ENCODE measurements around the gene TUT4. TPM values are rescaled to one million over a fixed set of nuclear protein-coding genes. Genes with fewer than 3 reads are reported as not detected.

TUT4 gene
- total RNA-seq, 1 donor from 2014 or later, result 139 TPM

- Histone ChIP-seq H3K4me3 (no peak overlapping the region), H3F3A (ENCODE audit: low read depth) (no peaks in the 10 kb centered on the region), H3K4me2 (no peak overlapping the region), H2AFZ (replicated peaks) (no peak overlapping the region), H3K4me1 (no peaks in the 10 kb centered on the region), H4K20me1 (ENCODE audit: low read depth) (no peaks in the 10 kb centered on the region), H3K27ac (no peak overlapping the region), H3K9me3 (ENCODE audit: low read depth) (no peaks in the 10 kb centered on the region), H3K9ac (no peak overlapping the region), H3K79me2 (ENCODE audit: low read depth) (no peaks in the 10 kb centered on the region), H3K27me3 (no peaks in the 10 kb centered on the region), H3K36me3 (peaks cover 5% of the 10 kb centered on the region)
- DNase-seq (ENCODE audit: low spot score), result no peak
- no peak for TF ChIP-seq EZH2 (IDR thresholded peaks at IDR 0.05)
- no peak for TF ChIP-seq EZH2phosphoT487 (IDR thresholded peaks at IDR 0.05)
- no peak for TF ChIP-seq CTCF (IDR thresholded peaks at IDR 0.05)
- Mint-ChIP-seq H3K27ac (no peak overlapping the region), H3K9me3 (no peaks in the 10 kb centered on the region), H3K4me3 (no peak overlapping the region), H3K4me1 (no peaks in the 10 kb centered on the region), H3K27me3 (ENCODE audit: insufficient read depth, low read depth) (no peaks in the 10 kb centered on the region), H3K36me3 (peaks cover 24% of the 10 kb centered on the region)
Observed at GRCh38 chr1:52444463-52444862, 108.4 kb downstream of the TUT4 start.

GRCh38 chr1:52439976-52440375 is 112.9 kb downstream of the TUT4 start:
- TF ChIP-seq EZH2 (IDR thresholded peaks at IDR 0.05), result no peak
- TF ChIP-seq EZH2phosphoT487 (IDR thresholded peaks at IDR 0.05), result no peak
- TF ChIP-seq CTCF (IDR thresholded peaks at IDR 0.05), result no peak
- Histone ChIP-seq H3K4me3 (no peak overlapping the region), H3K36me3 (peaks cover 12% of the 10 kb centered on the region)

GRCh38 chr1:52436817-52437216 is 116.1 kb downstream of the TUT4 start:
- Histone ChIP-seq H3K4me1 (no peaks in the 10 kb centered on the region), H3K27ac (no peak overlapping the region), H4K20me1 (ENCODE audit: low read depth) (no peaks in the 10 kb centered on the region), H3K27me3 (no peaks in the 10 kb centered on the region), H3K4me2 (no peak overlapping the region), H3K4me3 (no peak overlapping the region), H3K79me2 (ENCODE audit: low read depth) (no peaks in the 10 kb centered on the region), H3F3A (ENCODE audit: low read depth) (no peaks in the 10 kb centered on the region), H2AFZ (replicated peaks) (no peak overlapping the region), H3K9me3 (ENCODE audit: low read depth) (no peaks in the 10 kb centered on the region), H3K9ac (no peak overlapping the region), H3K36me3 (peaks cover 21% of the 10 kb centered on the region)
- Mint-ChIP-seq H3K4me1 (no peaks in the 10 kb centered on the region), H3K36me3 (peaks cover 23% of the 10 kb centered on the region), H3K27ac (peak overlapping the region; percentile 6), H3K27me3 (ENCODE audit: insufficient read depth, low read depth) (no peaks in the 10 kb centered on the region), H3K4me3 (no peak overlapping the region), H3K9me3 (no peaks in the 10 kb centered on the region)
- TF ChIP-seq EZH2phosphoT487 (IDR thresholded peaks at IDR 0.05) (no peak), CTCF (IDR thresholded peaks at IDR 0.05) (no peak), EZH2 (IDR thresholded peaks at IDR 0.05) (no peak)
- no peak for DNase-seq (ENCODE audit: low spot score)

More at GRCh38 chr1:52439976-52440375, 112.9 kb downstream of the TUT4 start:
- Histone ChIP-seq H3K4me1 (no peaks in the 10 kb centered on the region), H3K27me3 (no peaks in the 10 kb centered on the region), H3K27ac (no peak overlapping the region), H3K9ac (no peak overlapping the region), H3K4me2 (no peak overlapping the region), H2AFZ (replicated peaks) (no peak overlapping the region), H4K20me1 (ENCODE audit: low read depth) (no peaks in the 10 kb centered on the region), H3K9me3 (ENCODE audit: low read depth) (no peaks in the 10 kb centered on the region), H3F3A (ENCODE audit: low read depth) (no peaks in the 10 kb centered on the region), H3K79me2 (ENCODE audit: low read depth) (no peaks in the 10 kb centered on the region)
- no peaks in the 10 kb centered on the region for H3K4me1 Mint-ChIP-seq
- H3K4me3 Mint-ChIP-seq, result no peak overlapping the region
- H3K9me3 Mint-ChIP-seq, result no peaks in the 10 kb centered on the region
- no peak for DNase-seq (ENCODE audit: low spot score)
- no peak overlapping the region for H3K27ac Mint-ChIP-seq
- no peaks in the 10 kb centered on the region for H3K27me3 Mint-ChIP-seq (ENCODE audit: insufficient read depth, low read depth)
- H3K36me3 Mint-ChIP-seq, result peaks cover 24% of the 10 kb centered on the region
